Measurements from ENCODE around the gene EVA1A. TPM values are rescaled to one million over a fixed set of nuclear protein-coding genes. Genes with fewer than 3 reads are reported as not detected.

Gene EVA1A
- polyA plus RNA-seq, 3 donors = not detected

DNA sequence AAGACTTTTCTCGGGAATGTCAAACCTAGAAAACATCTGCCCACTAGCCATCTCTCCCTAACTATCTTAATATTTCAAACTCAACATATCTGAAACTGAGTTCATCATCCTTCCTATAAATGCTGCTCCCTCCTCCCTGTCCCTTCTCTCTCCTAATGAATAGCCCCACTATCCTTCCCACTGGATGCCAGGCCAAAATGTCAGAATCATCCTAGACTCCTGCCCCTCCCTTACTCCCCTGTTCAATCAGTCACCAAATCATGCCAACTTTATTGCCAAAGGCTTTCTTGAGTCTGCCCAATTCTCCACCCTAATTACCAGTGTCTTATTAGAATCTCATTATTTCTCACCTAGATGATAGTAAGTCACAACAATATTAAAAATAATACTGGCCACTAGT, 8.5 kb downstream of the EVA1A start:
- H4K20me1 ChIP-seq (ENCODE audit: insufficient read depth, low read length) = no peaks in the 10 kb centered on the region
- H3K4me2 ChIP-seq (replicated peaks; ENCODE audit: extremely low read depth, low read length, poor library complexity, severe bottlenecking) = no peak overlapping the region
- no peak overlapping the region for H3K27ac ChIP-seq (ENCODE audit: low read depth in 1 of 2, low read length in 2 of 2)
- intact Hi-C loops (cut with micrococcal nuclease) = no loop called here
- Mint-ChIP-seq H3K4me1 (no peaks in the 10 kb centered on the region), H3K27ac (no peak overlapping the region), H3K36me3 (no peaks in the 10 kb centered on the region), H3K9me3 (peaks cover 0 to 3% (median 0%) of the 10 kb centered on the region in 7 donors), H3K27me3 (ENCODE audit: low read depth in 3 of 3) (peaks cover 6 to 9% (median 7%) of the 10 kb centered on the region in 3 donors), H3K4me3 (no peak overlapping the region)
- TF ChIP-seq, protein P1, sequence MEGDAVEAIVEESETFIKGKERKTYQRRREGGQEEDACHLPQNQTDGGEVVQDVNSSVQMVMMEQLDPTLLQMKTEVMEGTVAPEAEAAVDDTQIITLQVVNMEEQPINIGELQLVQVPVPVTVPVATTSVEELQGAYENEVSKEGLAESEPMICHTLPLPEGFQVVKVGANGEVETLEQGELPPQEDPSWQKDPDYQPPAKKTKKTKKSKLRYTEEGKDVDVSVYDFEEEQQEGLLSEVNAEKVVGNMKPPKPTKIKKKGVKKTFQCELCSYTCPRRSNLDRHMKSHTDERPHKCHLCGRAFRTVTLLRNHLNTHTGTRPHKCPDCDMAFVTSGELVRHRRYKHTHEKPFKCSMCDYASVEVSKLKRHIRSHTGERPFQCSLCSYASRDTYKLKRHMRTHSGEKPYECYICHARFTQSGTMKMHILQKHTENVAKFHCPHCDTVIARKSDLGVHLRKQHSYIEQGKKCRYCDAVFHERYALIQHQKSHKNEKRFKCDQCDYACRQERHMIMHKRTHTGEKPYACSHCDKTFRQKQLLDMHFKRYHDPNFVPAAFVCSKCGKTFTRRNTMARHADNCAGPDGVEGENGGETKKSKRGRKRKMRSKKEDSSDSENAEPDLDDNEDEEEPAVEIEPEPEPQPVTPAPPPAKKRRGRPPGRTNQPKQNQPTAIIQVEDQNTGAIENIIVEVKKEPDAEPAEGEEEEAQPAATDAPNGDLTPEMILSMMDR (IDR thresholded peaks at IDR 0.05) = no peak
- no peaks in the 10 kb centered on the region for H3K36me3 ChIP-seq (replicated peaks in 1 of 2; ENCODE audit: control insufficient read depth in 1 of 2, insufficient read depth in 2 of 2, low read length in 2 of 2)
- H3K27me3 ChIP-seq (ENCODE audit: control insufficient read depth in 2 of 2, insufficient read depth in 2 of 2, low read length in 2 of 2) = no peaks in the 10 kb centered on the region
- no peak overlapping the region for H3K4me3 ChIP-seq (replicated peaks in 1 of 3; ENCODE audit: low read depth in 2 of 3, low read length in 3 of 3)
- H3K9me3 ChIP-seq (replicated peaks in 1 of 2; ENCODE audit: control insufficient read depth in 1 of 2, insufficient read depth in 1 of 2, low read length in 2 of 2) = no peaks in the 10 kb centered on the region
- no peak overlapping the region for H3K9ac ChIP-seq (ENCODE audit: insufficient read depth, low read length, poor library complexity, severe bottlenecking)
- no peaks in the 10 kb centered on the region for H3K79me2 ChIP-seq (ENCODE audit: insufficient read depth, low read length)
- DNase-seq = no peak
- no peak overlapping the region for H2AFZ ChIP-seq (ENCODE audit: insufficient read depth, low read depth, low read length, poor library complexity, severe bottlenecking)
- WGBS (ENCODE audit: insufficient coverage) = 67% methylated on average over 1 of the region's 1 CpG
- no peaks in the 10 kb centered on the region for H3K4me1 ChIP-seq (ENCODE audit: control insufficient read depth in 1 of 2, insufficient read depth in 2 of 2, low read length in 2 of 2)

DNA sequence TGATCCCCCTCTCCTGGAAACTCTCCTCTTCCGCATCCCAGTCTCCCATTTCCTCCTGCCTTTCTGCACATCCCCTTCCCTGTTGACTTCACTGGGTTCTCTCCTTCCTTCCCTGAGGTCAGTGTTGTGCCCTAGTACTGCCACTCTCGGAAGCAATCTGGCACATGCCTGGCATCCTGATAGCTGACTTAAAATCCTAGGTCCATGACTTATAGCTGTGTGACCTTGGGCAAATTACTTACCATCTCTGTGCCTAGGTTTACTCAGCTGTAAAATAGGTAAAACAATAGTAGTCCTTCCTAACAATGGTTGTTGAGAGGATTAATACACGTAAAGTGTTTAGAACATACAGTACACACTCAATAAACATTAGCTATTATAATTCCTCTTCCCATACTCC, 9.3 kb downstream of the EVA1A start:
- TF ChIP-seq, protein P1 (IDR thresholded peaks at IDR 0.05) = no peak
- no peak overlapping the region for H3K4me3 Mint-ChIP-seq
- no peaks in the 10 kb centered on the region for H3K4me1 Mint-ChIP-seq
- no peaks in the 10 kb centered on the region for H3K36me3 ChIP-seq (replicated peaks in 1 of 2; ENCODE audit: control insufficient read depth in 1 of 2, insufficient read depth in 2 of 2, low read length in 2 of 2)
- no peak for DNase-seq
- no peaks in the 10 kb centered on the region for H3K9me3 ChIP-seq (replicated peaks in 1 of 2; ENCODE audit: control insufficient read depth in 1 of 2, insufficient read depth in 1 of 2, low read length in 2 of 2)
- peaks cover 6 to 9% (median 6%) of the 10 kb centered on the region in 3 donors for H3K27me3 Mint-ChIP-seq (ENCODE audit: low read depth in 3 of 3)
- no peaks in the 10 kb centered on the region for H4K20me1 ChIP-seq (ENCODE audit: insufficient read depth, low read length)
- H3K9me3 Mint-ChIP-seq = peaks cover 0 to 3% (median 0%) of the 10 kb centered on the region in 7 donors
- no peaks in the 10 kb centered on the region for H3K36me3 Mint-ChIP-seq
- no peak overlapping the region for H2AFZ ChIP-seq (ENCODE audit: insufficient read depth, low read depth, low read length, poor library complexity, severe bottlenecking)
- no peaks in the 10 kb centered on the region for H3K79me2 ChIP-seq (ENCODE audit: insufficient read depth, low read length)
- 100% methylated on average over 1 of the region's 3 CpGs for WGBS (ENCODE audit: insufficient coverage)
- intact Hi-C loops (cut with micrococcal nuclease) = no loop called here
- peak overlapping the region in 1 of 7 donors; percentile 73 for H3K27ac Mint-ChIP-seq
- no peaks in the 10 kb centered on the region for H3K4me1 ChIP-seq (ENCODE audit: control insufficient read depth in 1 of 2, insufficient read depth in 2 of 2, low read length in 2 of 2)
- H3K27ac ChIP-seq (ENCODE audit: low read depth in 1 of 2, low read length in 2 of 2) = no peak overlapping the region
- H3K9ac ChIP-seq (ENCODE audit: insufficient read depth, low read length, poor library complexity, severe bottlenecking) = no peak overlapping the region
- no peak overlapping the region for H3K4me2 ChIP-seq (replicated peaks; ENCODE audit: extremely low read depth, low read length, poor library complexity, severe bottlenecking)
- no peak overlapping the region for H3K4me3 ChIP-seq (replicated peaks in 1 of 3; ENCODE audit: low read depth in 2 of 3, low read length in 3 of 3)
- H3K27me3 ChIP-seq (ENCODE audit: control insufficient read depth in 2 of 2, insufficient read depth in 2 of 2, low read length in 2 of 2) = no peaks in the 10 kb centered on the region

All from CD14-positive monocyte (primary cell).